ENCODE results near the gene CAMK1D. TPM values are rescaled to one million over a fixed set of nuclear protein-coding genes. Genes with fewer than 3 reads are reported as not detected.

The CAMK1D gene
- total and polyA plus RNA-seq, 9 donors: 1.8 to 11.7 (median 5.5) TPM

DNA sequence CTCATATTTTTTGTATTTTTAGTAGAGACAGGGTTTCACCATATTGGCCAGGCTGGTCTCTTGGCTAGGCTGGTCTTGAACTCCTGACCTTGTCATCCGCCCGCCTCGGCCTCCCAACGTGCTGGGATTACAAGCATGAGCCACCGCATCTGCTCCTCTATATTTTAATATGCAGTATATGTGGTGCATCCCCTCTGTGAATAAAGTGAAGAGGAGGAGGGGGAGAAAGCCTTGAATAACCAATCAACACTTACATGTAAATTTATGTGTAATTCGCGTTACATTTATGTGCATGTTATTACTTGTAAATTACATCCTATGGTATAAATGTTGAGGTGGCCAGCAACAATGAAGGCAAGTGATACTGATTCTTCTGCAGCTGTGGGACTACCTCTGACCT lies 342.2 kb downstream of the CAMK1D start:
- intact Hi-C loops (cut with DNase I): no loop called here
- Histone ChIP-seq H3K9me3 (no peaks in the 10 kb centered on the region), H3K27ac (no peak overlapping the region), H3K4me1 (ENCODE audit: insufficient read depth) (peaks cover 6% of the 10 kb centered on the region), H3K4me3 (no peak overlapping the region), H3K36me3 (no peaks in the 10 kb centered on the region), H3K27me3 (no peaks in the 10 kb centered on the region)
- TF ChIP-seq POLR2A (IDR thresholded peaks at IDR 0.05): no peak
- WGBS, 3 donors: 88 to 90% (median 90%) methylated on average over 7 of the region's 7 CpGs
- no peak for DNase-seq

DNA sequence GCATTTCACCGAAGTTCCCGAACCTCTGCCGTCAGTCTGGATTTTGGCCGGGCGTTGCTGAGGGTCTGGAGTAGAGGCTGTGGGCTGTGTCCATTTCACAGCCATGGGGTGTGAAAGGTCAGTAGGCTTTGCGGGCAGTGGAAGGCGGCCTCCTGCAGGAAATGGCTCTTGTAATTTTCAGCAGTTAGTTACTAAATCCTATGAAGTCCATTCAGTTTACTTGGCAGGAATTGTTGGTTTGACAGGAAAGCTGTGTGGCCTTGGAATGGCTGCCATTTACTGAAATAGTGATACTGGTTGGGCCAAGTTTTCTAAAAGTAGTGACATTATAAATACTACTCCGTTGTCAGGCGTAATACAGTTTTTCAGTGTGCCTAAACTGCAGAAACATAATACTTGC lies 348.4 kb downstream of the CAMK1D start:
- 10 to 34% (median 17%) methylated on average over 9 of the region's 9 CpGs for WGBS, 3 donors
- Histone ChIP-seq H3K27me3 (no peaks in the 10 kb centered on the region), H3K27ac (peak overlapping the region in 1 of 2 donors; percentile 40), H3K4me1 (ENCODE audit: insufficient read depth) (peaks cover 5% of the 10 kb centered on the region), H3K9me3 (no peaks in the 10 kb centered on the region), H3K36me3 (no peaks in the 10 kb centered on the region), H3K4me3 (no peak overlapping the region)
- intact Hi-C loops (cut with DNase I): no loop called here
- DNase-seq: peak; percentile 43 to 76 (median 58)
- TF ChIP-seq EP300 (IDR thresholded peaks at IDR 0.05) (no peak), POLR2A (IDR thresholded peaks at IDR 0.05) (no peak), CTCF (IDR thresholded peaks at IDR 0.05) (no peak)

- TF ChIP-seq EP300 (IDR thresholded peaks at IDR 0.05): peak; percentile 38
- no peak for TF ChIP-seq CTCF (IDR thresholded peaks at IDR 0.05)
- TF ChIP-seq POLR2A (IDR thresholded peaks at IDR 0.05): no peak
- 67 to 79% (median 71%) methylated on average over 7 of the region's 7 CpGs for WGBS, 3 donors
- Histone ChIP-seq H3K36me3 (no peaks in the 10 kb centered on the region), H3K9me3 (no peaks in the 10 kb centered on the region), H3K4me1 (ENCODE audit: insufficient read depth) (peaks cover 5% of the 10 kb centered on the region), H3K27me3 (no peaks in the 10 kb centered on the region), H3K4me3 (no peak overlapping the region), H3K27ac (peak overlapping the region in 1 of 2 donors; percentile 22)
- intact Hi-C loops (cut with DNase I): no loop called here
- no peak for DNase-seq
Observed at GRCh38 chr10:12699258-12699700, 349.9 kb downstream of the CAMK1D start.

GRCh38 chr10:12699781-12700556 lies 350.6 kb downstream of the CAMK1D start:
- H3K36me3 ChIP-seq: no peaks in the 10 kb centered on the region
- peaks cover 5% of the 10 kb centered on the region for H3K4me1 ChIP-seq (ENCODE audit: insufficient read depth)
- intact Hi-C loops (cut with DNase I): loop anchor here in 1 of 4 donors (10.0 kb wide), 1 partner anchor 345 kb away; no protein-coding TSS in a partner anchor
- no peak overlapping the region for H3K4me3 ChIP-seq
- TF ChIP-seq POLR2A (IDR thresholded peaks at IDR 0.05) (no peak), CTCF (IDR thresholded peaks at IDR 0.05) (no peak), EP300 (IDR thresholded peaks at IDR 0.05) (no peak)
- WGBS, 3 donors: 66 to 69% (median 67%) methylated on average over 9 of the region's 9 CpGs
- DNase-seq: no peak
- H3K9me3 ChIP-seq: no peaks in the 10 kb centered on the region
- H3K27ac ChIP-seq: no peak overlapping the region
- H3K27me3 ChIP-seq: no peaks in the 10 kb centered on the region

DNA sequence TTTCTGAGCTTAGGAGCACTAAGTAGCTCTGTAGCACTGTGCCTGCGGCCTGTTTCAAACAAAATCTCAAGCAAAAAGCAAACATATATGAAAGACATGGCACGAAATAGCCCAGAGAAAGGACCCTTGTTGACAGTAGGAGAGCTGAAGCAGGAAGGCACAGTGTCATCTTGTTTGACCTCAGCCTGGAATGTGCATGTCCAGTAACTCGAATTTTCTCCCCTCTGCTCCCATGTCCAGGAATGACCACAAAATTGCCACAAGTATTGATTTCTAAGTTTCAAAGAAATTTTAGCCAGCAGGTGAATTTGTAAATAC lies 351.2 kb downstream of the CAMK1D start:
- DNase-seq: no peak
- H3K36me3 ChIP-seq: no peaks in the 10 kb centered on the region
- no peaks in the 10 kb centered on the region for H3K9me3 ChIP-seq
- H3K27me3 ChIP-seq: no peaks in the 10 kb centered on the region
- no peak overlapping the region for H3K27ac ChIP-seq
- H3K4me1 ChIP-seq (ENCODE audit: insufficient read depth): peaks cover 5% of the 10 kb centered on the region
- intact Hi-C loops (cut with DNase I): loop anchor here in 1 of 4 donors (10.0 kb wide), 1 partner anchor 346 kb away; no protein-coding TSS in a partner anchor
- H3K4me3 ChIP-seq: no peak overlapping the region
- TF ChIP-seq EP300 (IDR thresholded peaks at IDR 0.05): no peak
- no peak for TF ChIP-seq POLR2A (IDR thresholded peaks at IDR 0.05)
- no peak for TF ChIP-seq CTCF (IDR thresholded peaks at IDR 0.05)
- WGBS, 3 donors: 87 to 93% (median 91%) methylated on average over 3 of the region's 3 CpGs
